HG03066 (cell line): ENCODE results near the gene MEP1B.

ENCODE experiments used
- ATAC-seq: cut with Tn5 transposase; IDR thresholded peaks from one replicate; pipeline ENCODE4 v1.9.1; 2021; ENCODE audit warnings: low read depth; ENCODE audit not compliant: unreplicated experiment

Gene MEP1B

DNA sequence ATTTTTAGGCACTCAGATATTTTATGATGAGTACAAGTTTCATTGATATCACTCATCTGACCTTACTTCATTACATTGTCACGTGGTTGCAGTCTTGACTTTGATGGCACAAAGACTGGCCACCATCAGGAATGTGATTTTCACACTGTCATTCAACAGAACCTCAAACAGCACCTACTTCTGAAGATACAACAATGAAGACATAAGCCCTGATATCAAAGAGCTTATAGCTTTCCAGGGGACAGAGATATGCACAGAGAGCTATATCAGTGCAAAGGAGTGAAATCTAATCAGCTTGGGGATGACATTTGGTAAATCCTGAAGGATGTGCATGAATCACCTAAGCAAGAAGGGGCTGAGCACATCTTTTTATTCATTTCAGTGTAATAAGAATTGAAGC, 72.3 kb downstream of the MEP1B start:
- no peak for ATAC-seq

DNA sequence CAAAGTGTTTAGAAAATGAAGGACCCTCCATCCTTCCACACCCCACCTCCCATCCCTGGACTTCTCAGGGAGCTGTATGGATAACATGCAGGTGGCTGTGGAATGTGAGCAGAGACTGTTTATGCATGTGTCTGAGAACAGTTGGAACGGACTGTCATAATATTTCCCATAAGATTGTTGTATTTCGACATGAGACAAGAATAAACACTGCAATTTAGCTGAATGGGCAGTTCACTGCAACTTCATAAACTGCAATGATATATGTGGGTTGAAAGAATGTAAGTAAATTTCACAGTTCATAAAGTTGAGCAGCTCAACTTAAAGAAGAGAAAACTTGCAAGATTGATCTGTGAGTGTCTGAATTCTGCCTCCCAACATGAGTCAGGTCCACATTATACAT, 74.6 kb downstream of the MEP1B start:
- ATAC-seq = no peak

DNA sequence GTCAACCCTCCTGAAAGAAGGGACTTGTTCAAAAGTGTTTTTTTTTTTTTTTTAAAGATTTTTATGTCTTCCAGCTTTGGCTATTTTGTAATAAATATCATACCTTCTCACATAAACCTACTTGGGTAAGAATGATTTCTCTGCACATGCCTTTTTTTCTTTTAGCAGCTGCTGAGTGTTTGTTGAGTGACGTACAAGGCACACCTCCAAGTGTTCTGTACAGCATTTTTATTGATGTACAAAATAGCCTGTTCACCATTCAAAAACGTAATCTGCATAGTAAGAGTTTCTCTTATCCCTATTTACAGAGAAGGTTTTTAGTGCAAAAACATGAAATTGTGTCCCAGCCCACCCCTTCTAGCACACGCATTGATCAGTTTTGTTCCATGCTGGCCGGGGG, 77.6 kb downstream of the MEP1B start:
- no peak for ATAC-seq
